Measurements from ENCODE around the gene GSDME.

Gene GSDME

DNA sequence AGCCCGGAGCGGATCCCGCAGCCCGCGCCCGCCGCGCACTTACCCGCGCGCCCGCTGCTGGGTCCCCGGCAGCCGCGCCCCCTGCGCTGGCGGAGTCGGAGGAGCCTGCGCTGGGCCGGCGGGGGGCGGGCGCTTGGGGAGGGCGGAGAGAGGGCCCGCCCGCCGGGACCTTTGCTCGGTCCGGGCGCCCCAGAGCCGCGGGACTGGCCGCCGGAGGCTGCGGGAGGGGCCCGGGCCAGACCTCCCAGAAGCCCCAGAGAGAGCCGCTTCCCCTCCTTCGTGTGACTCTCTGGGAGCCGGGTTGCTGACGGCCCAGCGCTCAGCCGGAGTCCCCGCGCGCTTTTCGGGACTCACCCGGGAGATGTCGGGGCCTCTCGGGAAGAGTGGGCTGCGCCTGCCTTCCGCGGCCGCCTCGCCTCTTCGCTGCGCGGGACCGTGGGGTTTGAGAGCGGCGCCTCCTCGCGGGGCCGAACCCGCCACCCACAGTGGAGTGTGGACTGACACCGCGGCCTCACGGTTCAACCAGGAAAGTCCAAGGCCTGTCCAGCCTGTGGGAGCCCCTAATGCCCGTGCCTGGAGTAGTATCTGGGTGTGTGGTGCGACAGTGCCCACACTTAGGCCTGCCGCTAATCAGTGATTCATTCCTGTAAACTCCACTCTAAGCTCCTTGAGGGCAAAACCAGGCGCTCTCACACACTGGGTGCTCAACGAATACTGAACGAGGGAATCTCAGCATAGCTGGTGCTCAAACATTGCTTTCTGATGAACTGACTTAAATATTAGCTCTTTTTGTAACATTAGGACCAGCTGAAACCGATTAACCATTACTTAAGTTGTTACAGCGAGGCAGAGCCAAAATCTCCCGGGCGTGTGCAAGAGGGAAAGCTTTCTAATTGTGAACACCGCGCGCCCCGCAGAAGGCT lies at the start of gene GSDME:
TSS of gene GSDME (minus strand) at position 112 of the 923 bp plus-strand sequence. CDS start 7,690 bp downstream, outside the sequence.
- Histone ChIP-seq H3K4me3 (ENCODE audit: low read length) (peak within 1 kb of the TSS; percentile 51), H3K27ac (ENCODE audit: low read depth, low read length) (no peak within 1 kb of the TSS), H3K27me3 (ENCODE audit: control insufficient read depth, low read length) (peaks cover 84% of the 10 kb centered on the region), H3K9me2 (replicated peaks; ENCODE audit: control insufficient read depth, low read length) (no peaks in the 10 kb centered on the region), H3K79me2 (ENCODE audit: control insufficient read depth, low read length) (no peaks in the 10 kb centered on the region), H3F3A (ENCODE audit: control insufficient read depth, insufficient read depth) (no peaks in the 10 kb centered on the region), H4K20me1 (ENCODE audit: control insufficient read depth, insufficient read depth, low read depth, low read length) (no peaks in the 10 kb centered on the region), H3K36me3 (ENCODE audit: control insufficient read depth, low read length) (no peaks in the 10 kb centered on the region), H3K9me3 (ENCODE audit: control insufficient read depth, insufficient read depth, low read length) (no peaks in the 10 kb centered on the region), H3K4me2 (ENCODE audit: low read length) (peak within 1 kb of the TSS; percentile 49), H3K4me1 (ENCODE audit: control insufficient read depth, low read length) (peaks cover 3% of the 10 kb centered on the region; the same call in 1 of the 2 replicates)
- TF ChIP-seq CTCF (IDR thresholded peaks at IDR 0.05; ENCODE audit: low read depth, low read length, poor library complexity, severe bottlenecking) (no peak), EZH2phosphoT487 (IDR thresholded peaks at IDR 0.05; ENCODE audit: borderline replicate concordance, low read length) (peak; percentile 90)

- Histone ChIP-seq H3K36me3 (ENCODE audit: control insufficient read depth, low read length) (peaks cover 91% of the 10 kb centered on the region), H3F3A (ENCODE audit: control insufficient read depth, insufficient read depth) (peaks cover 12% of the 10 kb centered on the region), H3K79me2 (ENCODE audit: control insufficient read depth, low read length) (no peaks in the 10 kb centered on the region), H3K27me3 (ENCODE audit: control insufficient read depth, low read length) (no peaks in the 10 kb centered on the region), H3K27ac (ENCODE audit: low read depth, low read length) (no peak overlapping the region), H3K4me1 (ENCODE audit: control insufficient read depth, low read length) (no peaks in the 10 kb centered on the region), H3K4me3 (ENCODE audit: low read length) (no peak overlapping the region), H3K9me2 (replicated peaks; ENCODE audit: control insufficient read depth, low read length) (no peaks in the 10 kb centered on the region), H3K9me3 (ENCODE audit: control insufficient read depth, insufficient read depth, low read length) (no peaks in the 10 kb centered on the region), H3K4me2 (ENCODE audit: low read length) (no peak overlapping the region), H4K20me1 (ENCODE audit: control insufficient read depth, insufficient read depth, low read depth, low read length) (no peaks in the 10 kb centered on the region)
- no peak for TF ChIP-seq EZH2phosphoT487 (IDR thresholded peaks at IDR 0.05; ENCODE audit: borderline replicate concordance, low read length)
- no peak for TF ChIP-seq CTCF (IDR thresholded peaks at IDR 0.05; ENCODE audit: low read depth, low read length, poor library complexity, severe bottlenecking)
Observed at GRCh38 chr7:24802300-24802699, 45.0 kb upstream of the GSDME start.

DNA sequence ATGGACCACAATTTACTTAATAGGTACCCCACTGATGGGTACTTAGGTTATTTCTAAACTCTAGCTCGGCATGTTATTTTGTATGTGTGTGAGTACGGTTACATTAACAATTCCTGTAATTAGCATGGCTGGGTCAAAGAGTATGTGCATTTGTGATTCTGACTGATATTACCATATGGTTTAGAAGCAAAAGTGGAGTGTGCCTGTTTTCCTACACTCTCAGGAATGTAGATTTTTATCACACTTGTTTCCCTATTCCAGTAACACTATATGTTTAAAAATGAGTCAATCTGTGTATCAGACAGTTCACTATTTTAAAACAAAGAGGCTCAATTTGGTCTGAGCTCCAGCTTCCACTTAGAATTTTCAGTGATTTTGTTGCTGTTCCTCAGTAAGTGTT lies 44.6 kb upstream of the GSDME start:
- H4K20me1 ChIP-seq (ENCODE audit: control insufficient read depth, insufficient read depth, low read depth, low read length): no peaks in the 10 kb centered on the region
- H3K36me3 ChIP-seq (ENCODE audit: control insufficient read depth, low read length): peaks cover 93% of the 10 kb centered on the region
- no peaks in the 10 kb centered on the region for H3K9me3 ChIP-seq (ENCODE audit: control insufficient read depth, insufficient read depth, low read length)

More for the DNA sequence above, 44.6 kb upstream of the GSDME start:
- Histone ChIP-seq H3K27ac (ENCODE audit: low read depth, low read length) (no peak overlapping the region), H3K4me1 (ENCODE audit: control insufficient read depth, low read length) (no peaks in the 10 kb centered on the region), H3K27me3 (ENCODE audit: control insufficient read depth, low read length) (no peaks in the 10 kb centered on the region), H3K79me2 (ENCODE audit: control insufficient read depth, low read length) (no peaks in the 10 kb centered on the region), H3K4me3 (ENCODE audit: low read length) (no peak overlapping the region), H3K4me2 (ENCODE audit: low read length) (no peak overlapping the region), H3F3A (ENCODE audit: control insufficient read depth, insufficient read depth) (peaks cover 12% of the 10 kb centered on the region), H3K9me2 (replicated peaks; ENCODE audit: control insufficient read depth, low read length) (no peaks in the 10 kb centered on the region)
- TF ChIP-seq EZH2phosphoT487 (IDR thresholded peaks at IDR 0.05; ENCODE audit: borderline replicate concordance, low read length) (no peak), CTCF (IDR thresholded peaks at IDR 0.05; ENCODE audit: low read depth, low read length, poor library complexity, severe bottlenecking) (no peak)

Measured in DOHH2 (cell line).